CMK (cell line): ENCODE measurements around the gene FRAS1.
A peak's percentile ranks its signal among the peaks of the same experiment; 100 is the strongest.
"Not testable (repeated sequence)": the region's sequence is repeated elsewhere in the genome, so short reads cannot be mapped to it uniquely, and the experiment has no call there.

ENCODE experiments used
- DNase-seq: peaks from one replicate; pipeline ENCODE4 v3.0.0-alpha.2; 2010; ENCODE audit warnings: low read depth

FRAS1 gene

DNA sequence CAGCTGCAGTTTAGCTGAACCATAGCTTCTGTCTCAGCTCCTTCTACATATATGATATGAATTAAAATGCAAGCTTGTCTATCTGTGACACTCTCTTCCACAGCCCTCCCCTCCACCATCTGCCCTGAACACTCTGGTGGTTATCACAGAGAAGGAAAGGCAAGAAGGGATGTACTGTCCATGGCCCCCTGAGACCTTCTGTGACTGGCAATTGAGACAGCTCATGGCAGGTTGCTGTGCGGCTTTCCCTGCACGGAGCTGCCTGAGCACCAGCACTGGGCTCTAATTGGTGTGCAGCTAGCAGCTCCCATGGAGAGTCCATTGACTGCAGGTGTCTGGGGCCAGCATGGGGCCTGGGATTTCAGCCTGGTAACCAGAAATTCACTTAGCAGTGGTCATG is 384.6 kb downstream of the FRAS1 start:
- no peak for DNase-seq

DNA sequence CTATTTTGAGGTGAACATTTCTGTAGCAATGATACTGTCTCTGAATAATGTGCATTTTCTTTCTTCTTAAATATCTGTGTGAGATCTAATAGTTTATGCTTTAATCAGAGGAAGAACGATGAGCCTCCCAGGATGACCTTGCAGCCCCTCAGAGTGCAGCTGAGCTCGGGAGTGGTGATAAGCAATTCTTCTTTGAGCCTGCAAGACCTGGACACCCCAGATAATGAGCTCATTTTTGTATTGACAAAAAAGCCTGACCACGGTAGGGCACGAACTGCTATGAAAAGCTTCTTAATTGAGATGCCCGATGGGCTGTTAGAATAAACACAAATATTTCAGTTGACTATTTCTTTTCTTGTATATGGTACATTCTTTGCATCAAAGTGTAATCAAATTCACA is 389.5 kb downstream of the FRAS1 start:
- DNase-seq = no peak

DNA sequence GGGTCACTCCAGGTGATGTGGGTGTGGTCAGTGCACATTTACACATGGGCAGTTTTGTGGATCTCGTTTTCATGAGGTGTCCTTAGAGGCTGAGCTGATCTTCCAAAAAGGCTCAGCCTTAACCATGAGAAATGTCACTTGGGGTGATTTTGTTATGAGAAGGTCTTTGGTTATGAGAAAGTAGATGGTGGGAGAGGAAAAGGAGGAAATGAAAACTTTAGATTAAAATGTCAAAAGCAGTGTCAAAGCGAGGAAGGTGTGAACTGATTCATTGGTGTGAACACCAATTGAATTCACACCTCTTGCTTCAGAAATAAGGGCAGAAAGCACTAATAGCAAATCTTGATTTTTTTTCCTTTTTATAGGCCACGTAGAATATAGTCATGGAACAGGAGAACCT is 394.3 kb downstream of the FRAS1 start:
- no peak for DNase-seq

- no peak for DNase-seq
These were observed 396.9 kb downstream of the FRAS1 start for GRCh38 chr4:78454016-78454415.

- no peak for DNase-seq
These were observed 400.6 kb downstream of the FRAS1 start for GRCh38 chr4:78457751-78458150.

DNA sequence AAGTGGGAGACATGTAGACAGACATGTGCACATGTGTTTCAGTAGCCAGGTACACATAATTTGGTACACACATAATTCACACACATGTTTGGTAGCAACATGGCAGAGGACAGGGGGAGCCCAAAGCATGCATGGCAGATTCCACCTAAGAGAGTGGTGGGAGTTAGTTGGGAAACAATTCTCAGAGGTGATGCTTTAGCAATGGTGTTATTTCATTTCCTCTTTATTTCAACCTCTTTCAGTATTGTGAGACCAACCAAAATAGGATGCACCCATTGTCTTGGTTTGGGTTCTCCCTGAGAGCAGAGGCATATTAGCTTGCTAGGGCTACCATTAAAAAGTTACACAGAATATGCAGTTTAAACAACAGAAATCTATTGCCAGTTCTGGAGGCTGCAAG is 402.2 kb downstream of the FRAS1 start:
- DNase-seq = no peak

GRCh38 chr4:78460368-78460767 is 403.2 kb downstream of the FRAS1 start:
- no peak for DNase-seq

- no peak for DNase-seq
These were observed 407.1 kb downstream of the FRAS1 start for GRCh38 chr4:78464265-78464664.

DNA sequence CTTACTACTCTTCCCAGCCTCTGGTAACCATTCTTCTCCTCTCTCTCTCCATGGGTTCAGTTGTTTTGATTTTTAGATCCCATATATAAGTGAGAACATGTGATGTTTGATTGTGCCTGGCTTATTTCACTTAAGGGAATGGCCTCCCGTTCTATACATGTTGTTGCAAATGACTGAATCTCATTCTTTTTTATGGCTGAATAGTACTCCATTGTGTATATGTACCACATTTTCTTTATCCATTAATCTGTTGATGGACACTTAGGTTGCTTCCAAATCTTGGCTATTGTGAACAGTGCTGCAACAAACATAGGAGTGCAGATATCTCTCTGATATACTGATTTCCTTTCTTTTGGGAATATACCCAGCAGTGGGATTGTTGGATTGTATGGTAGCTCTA is 410.1 kb downstream of the FRAS1 start:
- not testable (repeated sequence) for DNase-seq

DNA sequence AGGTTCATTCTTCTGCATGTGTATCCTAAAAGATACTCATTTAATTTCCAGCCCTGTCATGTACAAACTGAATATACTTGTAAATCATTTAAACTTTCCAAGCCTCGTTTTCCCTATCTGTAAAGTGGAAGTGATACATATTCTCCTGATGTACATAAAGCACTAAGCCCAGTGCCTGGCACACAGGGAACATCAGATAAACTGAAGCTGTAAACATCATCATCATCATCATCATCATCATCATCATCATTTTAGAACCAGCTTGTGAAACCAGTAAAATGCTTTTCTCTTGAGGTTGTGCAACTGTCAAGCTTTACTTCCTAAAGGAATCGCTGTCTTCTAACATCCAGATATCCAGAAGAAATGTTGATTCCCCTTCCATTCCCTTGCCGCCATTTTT is 411.1 kb downstream of the FRAS1 start:
- DNase-seq = no peak

GRCh38 chr4:78476108-78476704 is 419.1 kb downstream of the FRAS1 start:
- no peak for DNase-seq

DNA sequence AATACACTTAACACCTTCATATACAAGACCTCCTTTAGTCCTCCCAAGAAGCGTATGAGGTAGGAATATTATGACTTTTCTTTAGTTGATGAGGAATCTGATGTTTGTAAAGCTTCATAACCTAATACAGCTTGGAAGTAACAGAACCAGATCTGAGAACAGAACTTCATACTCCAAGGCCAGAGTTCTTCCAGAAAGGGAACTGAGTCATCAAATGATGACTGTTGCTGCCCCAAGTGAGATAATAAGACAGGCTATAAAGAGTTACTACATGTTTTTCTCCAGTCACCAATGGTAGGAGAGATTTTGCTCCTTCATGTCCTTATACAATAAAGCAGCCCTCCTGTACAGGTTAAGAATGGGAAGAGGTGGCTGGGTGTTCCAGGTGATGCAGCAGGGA is 420.2 kb downstream of the FRAS1 start:
- DNase-seq = no peak

GRCh38 chr4:78478523-78478922 is 421.4 kb downstream of the FRAS1 start:
- DNase-seq = no peak

DNA sequence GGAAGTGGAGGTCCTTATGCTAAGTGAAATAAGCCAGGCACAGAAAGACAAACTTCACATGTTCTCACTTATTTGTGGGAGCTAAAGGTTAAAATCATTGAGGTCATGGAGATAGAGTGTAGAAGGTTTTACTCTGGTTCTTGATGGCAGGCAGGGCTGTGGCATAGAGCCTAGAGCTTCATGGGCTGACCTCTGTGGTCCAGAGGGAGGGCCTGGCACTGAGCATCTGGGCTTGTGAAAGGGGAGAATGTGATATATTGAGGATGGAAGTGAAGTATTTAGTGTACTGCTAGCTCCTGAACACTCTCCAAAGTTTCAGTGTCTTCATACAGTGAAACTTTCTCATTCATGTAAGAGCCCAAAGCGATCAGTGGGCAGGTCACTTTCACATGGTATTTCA is 423.2 kb downstream of the FRAS1 start:
- DNase-seq = no peak

DNA sequence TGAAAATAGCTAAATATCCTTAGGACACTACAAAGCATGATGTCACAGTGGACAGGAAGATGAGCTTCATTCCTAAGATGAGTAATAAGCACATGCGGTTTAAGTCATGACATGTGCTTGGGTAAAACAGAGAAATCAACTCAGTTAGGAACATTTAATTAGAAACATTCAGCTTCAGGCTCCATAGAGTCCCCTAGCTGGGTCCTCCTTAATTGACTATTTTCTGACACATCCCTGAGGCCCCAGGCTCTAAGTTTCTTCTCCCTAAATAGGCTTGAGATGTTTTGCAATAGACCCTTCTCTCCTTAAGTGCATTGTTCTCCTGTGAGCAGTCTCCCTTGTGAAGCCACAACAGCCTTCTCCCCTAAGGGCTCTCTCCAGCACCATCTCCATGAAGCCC is 424.1 kb downstream of the FRAS1 start:
- DNase-seq = no peak

GRCh38 chr4:78482281-78482680 is 425.2 kb downstream of the FRAS1 start:
- DNase-seq = no peak

DNA sequence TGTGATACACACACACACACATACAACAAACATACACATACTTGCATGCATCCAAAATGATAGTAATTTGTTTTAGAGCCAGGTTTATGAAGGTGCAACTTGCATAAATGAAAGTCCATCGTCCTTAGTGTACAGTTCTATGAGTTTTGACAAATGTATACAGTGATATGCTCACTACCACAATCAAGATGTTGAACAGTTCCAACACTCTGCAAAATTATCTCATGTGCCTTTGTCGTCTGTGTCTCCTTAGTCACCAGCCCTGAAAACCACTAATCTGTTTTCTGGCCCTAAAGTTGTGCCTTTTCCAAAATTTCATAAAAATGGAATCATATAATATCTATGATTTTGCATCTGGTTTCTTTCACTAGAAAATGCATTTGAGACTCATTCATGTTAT is 426.7 kb downstream of the FRAS1 start:
- no peak for DNase-seq

- peak; percentile 84 for DNase-seq
These were observed 427.5 kb downstream of the FRAS1 start for GRCh38 chr4:78484574-78484973.

DNA sequence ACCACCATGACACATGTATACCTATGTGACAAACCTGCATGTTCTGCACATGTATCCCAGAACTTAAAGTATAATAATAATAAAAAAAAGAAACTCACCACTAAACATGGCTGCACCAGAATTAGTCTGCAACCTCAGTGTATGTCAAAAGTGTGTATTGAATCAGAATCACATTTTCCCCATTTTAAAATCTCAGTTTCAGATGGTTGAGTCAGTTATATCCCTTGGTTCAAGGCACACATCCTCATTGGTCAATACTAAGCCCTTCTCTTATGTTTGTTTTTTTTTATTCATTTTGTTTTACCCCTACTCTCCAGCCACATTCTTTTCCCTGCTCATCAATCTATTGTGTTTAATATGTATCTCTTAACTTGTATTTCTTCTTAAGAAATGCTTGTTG is 436.6 kb downstream of the FRAS1 start:
- no peak for DNase-seq

DNA sequence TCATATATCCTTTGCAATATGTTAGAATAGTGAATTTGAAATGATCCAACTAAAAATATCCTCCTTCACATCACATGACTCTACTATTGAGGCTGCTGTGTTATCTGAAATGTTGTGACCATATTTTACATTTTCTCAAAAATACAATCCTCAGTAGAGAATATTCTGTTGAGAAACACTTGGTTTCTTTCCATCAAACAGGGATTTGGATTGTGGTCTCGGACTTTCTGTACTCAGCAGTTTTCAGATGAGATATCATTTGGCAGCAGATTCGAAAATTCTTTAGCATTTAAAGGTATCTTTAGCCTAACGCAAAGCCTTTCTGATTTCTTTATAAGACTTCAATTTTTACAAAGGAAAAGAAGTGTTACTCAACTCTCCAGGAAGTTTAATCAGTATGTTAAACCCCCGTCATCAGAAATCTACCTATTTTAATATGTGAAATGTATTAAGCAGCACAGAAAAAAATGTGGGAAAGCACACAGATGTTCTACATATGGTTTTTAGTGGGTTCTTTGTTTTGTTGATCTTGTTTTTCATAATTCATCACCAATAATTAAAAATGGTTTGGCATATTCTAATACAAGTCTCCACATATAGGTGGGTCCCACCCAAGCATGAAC is 439.0 kb downstream of the FRAS1 start:
- DNase-seq = no peak

GRCh38 chr4:78506260-78506659 is 449.1 kb downstream of the FRAS1 start:
- not testable (repeated sequence) for DNase-seq

DNA sequence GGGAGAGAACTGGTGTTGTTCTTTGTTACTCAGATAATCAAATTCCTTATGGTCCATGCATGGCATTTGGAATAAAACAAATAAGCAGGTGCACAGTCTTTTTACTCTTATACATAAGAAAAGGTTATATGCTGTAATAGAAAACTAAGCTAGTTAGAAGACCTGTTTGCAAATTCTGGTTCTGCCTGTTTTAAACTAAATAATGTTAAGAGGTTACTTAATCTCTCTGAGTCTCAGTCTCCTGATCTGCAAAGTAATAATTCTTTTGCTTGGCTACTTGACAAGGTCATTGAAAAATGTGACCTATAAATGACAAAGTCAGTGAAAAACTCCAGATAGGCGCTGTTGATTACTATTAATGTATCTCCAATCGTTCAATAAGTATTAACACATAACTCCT is 451.9 kb downstream of the FRAS1 start:
- DNase-seq = no peak

GRCh38 chr4:78510108-78510507 is 453.0 kb downstream of the FRAS1 start:
- no peak for DNase-seq

DNA sequence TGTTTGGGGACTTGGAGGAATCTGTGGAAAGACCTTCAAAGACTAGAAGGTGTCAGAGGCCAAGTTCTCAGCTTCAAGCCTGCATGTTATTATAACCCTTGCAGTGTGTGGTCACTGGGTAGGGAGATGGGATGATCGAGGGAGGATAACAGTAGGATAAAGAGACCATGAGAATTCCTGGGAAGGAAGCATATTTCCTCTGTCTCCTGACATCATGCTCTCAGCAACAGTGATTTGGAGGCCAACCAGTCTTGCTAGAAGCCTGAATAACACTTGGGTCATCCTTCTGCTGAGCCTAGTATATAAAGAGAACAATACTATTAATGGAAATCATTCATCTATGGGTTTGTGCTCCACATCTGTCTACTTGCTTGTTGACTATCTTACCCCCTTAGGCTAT is 453.6 kb downstream of the FRAS1 start:
- DNase-seq = no peak
